Measurements from ENCODE around the gene ZNF160. TPM values are rescaled to one million over a fixed set of nuclear protein-coding genes. Genes with fewer than 3 reads are reported as not detected.
"Not testable (repeated sequence)": the region's sequence is repeated elsewhere in the genome, so short reads cannot be mapped to it uniquely, and the experiment has no call there.

The ZNF160 gene
- total and polyA plus RNA-seq, 8 donors, result 23.2 to 78.0 (median 50.9) TPM

- Histone ChIP-seq H3K4me3 (peak within 1 kb of the TSS; percentile 50 to 56), H3K27ac (peak within 1 kb of the TSS; percentile 39 to 48), H3K27me3 (peaks cover 0 to 7% of the 10 kb centered on the region in 2 donors), H3K4me1 (peaks cover 6 to 9% of the 10 kb centered on the region in 2 donors), H3K9me3 (peaks cover 0 to 49% of the 10 kb centered on the region in 2 donors), H3K36me3 (no peaks in the 10 kb centered on the region)
- DNase-seq, result peak; percentile 82 to 94 (median 88)
- TF ChIP-seq CTCF (IDR thresholded peaks at IDR 0.05), result no peak
- peak; percentile 96 for ATAC-seq
- intact Hi-C loops (cut with DNase I), result no loop called here
These were observed 29.1 kb upstream of the ZNF160 start, which contains the start of gene ZNF415 for GRCh38 chr19:53132141-53132991. TSS of gene ZNF415 (minus strand) at chr19:53132910. CDS start at chr19:53122676, 10,234 bp downstream.

GRCh38 chr19:53131727-53132126 lies 28.5 kb upstream of the ZNF160 start:
- H3K27ac ChIP-seq, result no peak overlapping the region
- no peaks in the 10 kb centered on the region for H3K36me3 ChIP-seq
- H3K9me3 ChIP-seq, result peaks cover 0 to 45% of the 10 kb centered on the region in 2 donors
- no peak for DNase-seq
- peak; percentile 7 for ATAC-seq
- H3K27me3 ChIP-seq, result peaks cover 0 to 7% of the 10 kb centered on the region in 2 donors
- intact Hi-C loops (cut with DNase I), result no loop called here
- H3K4me1 ChIP-seq, result peaks cover 6 to 9% of the 10 kb centered on the region in 2 donors
- TF ChIP-seq CTCF (IDR thresholded peaks at IDR 0.05), result no peak
- H3K4me3 ChIP-seq, result peak overlapping the region; percentile 50 to 56

- ATAC-seq (no peak), DNase-seq (no peak)
- H3K4me1 ChIP-seq, result peaks cover 6 to 9% of the 10 kb centered on the region in 2 donors
- TF ChIP-seq CTCF (IDR thresholded peaks at IDR 0.05), result no peak
- H3K27me3 ChIP-seq, result peaks cover 0 to 7% of the 10 kb centered on the region in 2 donors
- peaks cover 0 to 39% of the 10 kb centered on the region in 2 donors for H3K9me3 ChIP-seq
- intact Hi-C loops (cut with DNase I), result no loop called here
- H3K36me3 ChIP-seq, result no peaks in the 10 kb centered on the region
- H3K27ac ChIP-seq, result no peak overlapping the region
- H3K4me3 ChIP-seq, result no peak overlapping the region
These were observed 27.9 kb upstream of the ZNF160 start for GRCh38 chr19:53131085-53131590.

GRCh38 chr19:53130506-53130905 lies 27.3 kb upstream of the ZNF160 start:
- Histone ChIP-seq H3K36me3 (no peaks in the 10 kb centered on the region), H3K9me3 (peaks cover 0 to 33% of the 10 kb centered on the region in 2 donors), H3K27me3 (peaks cover 0 to 7% of the 10 kb centered on the region in 2 donors), H3K4me1 (peaks cover 6 to 9% of the 10 kb centered on the region in 2 donors), H3K27ac (no peak overlapping the region), H3K4me3 (no peak overlapping the region)
- DNase-seq, result peak in 1 of 4 donors; percentile 16
- intact Hi-C loops (cut with DNase I), result no loop called here
- TF ChIP-seq CTCF (IDR thresholded peaks at IDR 0.05), result no peak
- ATAC-seq, result no peak

GRCh38 chr19:53126733-53127526 lies 23.7 kb upstream of the ZNF160 start:
- ATAC-seq, DNase-seq: not testable (repeated sequence)

More at GRCh38 chr19:53126733-53127526, 23.7 kb upstream of the ZNF160 start:
- H3K27me3 ChIP-seq; intact Hi-C loops (cut with DNase I); H3K27ac ChIP-seq; H3K4me1 ChIP-seq; H3K4me3 ChIP-seq; H3K36me3 ChIP-seq: not testable (repeated sequence)
- peaks cover 0 to 30% of the 10 kb centered on the region in 2 donors for H3K9me3 ChIP-seq
